ENCODE data around the gene RNASEL.

RNASEL gene

DNA sequence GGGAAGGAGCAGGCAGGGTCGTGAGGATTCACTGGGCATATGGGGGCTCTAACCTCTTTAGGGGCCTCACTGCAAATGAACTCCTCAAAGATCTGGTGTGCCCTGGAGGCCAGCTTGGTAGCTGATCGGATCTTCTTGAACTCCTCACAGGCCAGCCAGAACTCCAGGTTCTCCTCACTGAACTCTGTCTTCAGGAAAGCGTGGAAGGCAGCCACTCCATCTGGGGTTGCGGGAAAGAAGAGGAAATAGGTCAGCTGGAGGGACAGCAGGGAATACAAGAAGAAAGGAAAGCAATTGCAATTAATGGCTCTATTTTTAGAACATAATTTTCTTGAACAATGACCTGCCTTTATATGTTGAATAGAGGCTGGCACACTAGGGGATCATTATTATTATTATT is 12.9 kb upstream of the RNASEL start:
- H3K4me3 ChIP-seq (ENCODE audit: low read depth, low read length), result no peak overlapping the region

- no peak overlapping the region for H3K4me3 ChIP-seq (ENCODE audit: low read depth, low read length)
These were observed 12.3 kb upstream of the RNASEL start for GRCh38 chr1:182601416-182601786.

- H3K4me3 ChIP-seq (ENCODE audit: low read depth, low read length), result no peak overlapping the region
These were observed 11.8 kb upstream of the RNASEL start for GRCh38 chr1:182600745-182601415.

GRCh38 chr1:182600036-182600713 is 11.1 kb upstream of the RNASEL start:
- H3K4me3 ChIP-seq (ENCODE audit: low read depth, low read length), result no peak overlapping the region

DNA sequence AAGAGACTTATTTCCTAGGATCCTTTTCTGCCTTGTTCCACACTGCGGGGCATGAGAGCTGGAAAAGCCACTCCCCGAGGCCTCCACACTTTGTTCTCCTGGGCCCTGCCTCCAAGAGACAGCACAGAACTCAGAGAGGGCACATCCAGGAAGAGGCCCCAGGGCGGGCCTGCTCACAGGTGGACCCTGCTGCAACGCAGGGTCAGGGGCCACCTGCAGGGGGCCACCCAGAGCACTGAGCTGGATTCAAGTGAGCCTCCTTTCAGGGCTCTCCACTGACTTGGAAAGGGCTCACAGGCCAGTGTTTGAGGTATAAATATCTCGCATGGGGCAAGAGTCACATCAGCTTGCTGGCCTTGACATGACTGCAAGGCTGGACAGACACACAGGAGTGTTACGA is 10.3 kb upstream of the RNASEL start:
- H3K4me3 ChIP-seq (ENCODE audit: low read depth, low read length), result no peak overlapping the region

DNA sequence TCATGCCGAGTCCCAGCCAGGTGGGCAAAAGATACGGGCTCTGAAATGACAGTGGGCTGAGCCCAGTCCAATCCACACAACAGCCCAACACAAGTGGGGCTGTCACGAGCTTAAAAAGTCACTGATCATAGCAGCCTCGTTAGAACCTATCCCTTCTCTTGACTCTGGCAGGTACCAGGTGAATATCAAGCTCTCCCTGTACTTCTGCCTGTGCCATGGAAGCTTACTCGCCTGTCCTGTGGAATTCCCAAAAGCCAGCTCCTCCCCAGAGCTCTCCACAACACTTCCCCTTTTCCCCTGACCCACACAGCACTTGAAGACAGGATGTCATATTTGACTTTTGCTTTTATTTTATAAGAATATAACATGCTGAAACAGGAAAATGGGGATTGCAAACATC is 9.2 kb upstream of the RNASEL start:
- no peak overlapping the region for H3K4me3 ChIP-seq (ENCODE audit: low read depth, low read length)

- no peak overlapping the region for H3K4me3 ChIP-seq (ENCODE audit: low read depth, low read length)
These were observed 7.9 kb upstream of the RNASEL start for GRCh38 chr1:182596934-182597333.

GRCh38 chr1:182595641-182596240 is 6.7 kb upstream of the RNASEL start:
- no peak overlapping the region for H3K4me3 ChIP-seq (ENCODE audit: low read depth, low read length)

DNA sequence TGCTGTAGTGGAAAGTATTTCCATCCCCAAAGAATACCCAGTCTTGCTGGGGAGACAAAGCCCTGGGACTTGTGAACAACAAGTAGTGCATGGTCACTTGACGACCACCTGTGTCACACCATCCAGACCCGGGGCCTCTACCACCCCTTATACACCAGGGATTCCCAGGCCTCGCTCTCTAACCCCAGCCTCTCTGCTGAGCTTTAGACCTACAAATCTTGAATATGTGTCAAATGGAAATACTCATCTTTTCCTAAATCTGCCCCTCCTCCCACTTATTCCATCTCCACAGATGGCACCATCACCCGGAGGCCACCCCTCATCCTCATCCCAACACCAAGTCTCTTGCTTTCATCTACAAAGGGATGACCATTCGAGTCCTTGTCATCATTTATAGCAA is 875 bp upstream of the RNASEL start:
- no peak overlapping the region for H3K4me3 ChIP-seq (ENCODE audit: low read depth, low read length)

DNA sequence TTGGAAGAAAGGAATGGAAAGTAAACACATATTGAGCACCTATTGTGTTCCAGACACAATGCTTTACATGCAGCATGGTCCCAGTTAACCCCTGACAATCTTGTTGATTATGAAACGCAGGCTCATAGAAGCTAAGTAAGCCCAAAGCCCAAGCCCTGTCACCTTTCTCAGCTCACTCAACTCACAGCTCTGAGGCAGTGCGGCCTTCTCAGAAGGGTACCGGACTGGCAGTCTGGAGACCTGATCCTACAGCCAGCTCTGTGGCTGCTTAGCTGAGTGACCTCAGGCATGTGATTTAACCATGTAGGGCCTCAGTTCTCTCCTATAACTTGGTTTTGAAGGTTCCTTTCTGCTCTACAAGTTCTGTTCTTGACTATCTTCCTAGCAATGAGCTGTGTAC is 464 bp upstream of the RNASEL start:
- no peak overlapping the region for H3K4me3 ChIP-seq (ENCODE audit: low read depth, low read length)

DNA sequence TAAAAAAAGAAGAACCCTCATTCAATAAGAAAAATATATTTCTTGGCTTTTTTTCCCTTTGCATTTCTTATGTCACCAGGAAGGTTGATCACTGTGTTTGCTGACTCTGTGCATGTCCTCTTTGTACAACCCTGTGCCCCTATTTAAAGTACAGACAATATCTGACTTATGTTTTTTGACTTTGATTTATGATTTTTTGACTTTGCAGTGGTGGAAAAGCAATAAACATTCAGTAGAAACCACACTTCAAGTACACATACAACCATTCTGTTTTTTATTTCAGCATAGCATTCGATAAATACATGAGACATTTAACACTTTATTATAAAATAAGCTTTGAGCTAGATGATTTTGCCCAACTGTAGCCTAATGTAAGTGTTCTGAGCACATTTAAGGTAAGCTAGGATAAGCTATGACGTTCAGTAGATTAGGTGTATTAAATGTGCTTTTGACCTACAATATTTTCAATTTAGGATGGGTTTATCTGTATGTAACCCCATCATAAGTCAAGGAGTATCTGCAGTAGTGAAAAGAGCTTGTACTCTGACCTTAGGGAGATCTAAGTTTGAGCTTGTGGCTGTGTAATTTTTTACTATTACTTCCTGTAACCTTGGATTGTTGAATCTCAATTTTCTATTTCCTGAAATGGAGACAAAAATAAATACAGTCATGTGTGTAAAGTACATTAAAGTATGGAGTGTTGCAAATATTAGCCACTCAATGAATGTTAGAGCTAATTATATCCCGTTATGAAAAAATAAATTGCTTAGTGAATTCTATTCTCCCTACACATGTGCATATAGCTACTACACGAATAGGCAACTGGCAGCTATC is 1.2 kb downstream of the RNASEL start:
- no peak overlapping the region for H3K4me3 ChIP-seq (ENCODE audit: low read depth, low read length)

- H3K4me3 ChIP-seq (ENCODE audit: low read depth, low read length), result no peak overlapping the region
These were observed 2.0 kb downstream of the RNASEL start for GRCh38 chr1:182587093-182587492.

- no peak overlapping the region for H3K4me3 ChIP-seq (ENCODE audit: low read depth, low read length)
These were observed 2.7 kb downstream of the RNASEL start for GRCh38 chr1:182586380-182586779.

DNA sequence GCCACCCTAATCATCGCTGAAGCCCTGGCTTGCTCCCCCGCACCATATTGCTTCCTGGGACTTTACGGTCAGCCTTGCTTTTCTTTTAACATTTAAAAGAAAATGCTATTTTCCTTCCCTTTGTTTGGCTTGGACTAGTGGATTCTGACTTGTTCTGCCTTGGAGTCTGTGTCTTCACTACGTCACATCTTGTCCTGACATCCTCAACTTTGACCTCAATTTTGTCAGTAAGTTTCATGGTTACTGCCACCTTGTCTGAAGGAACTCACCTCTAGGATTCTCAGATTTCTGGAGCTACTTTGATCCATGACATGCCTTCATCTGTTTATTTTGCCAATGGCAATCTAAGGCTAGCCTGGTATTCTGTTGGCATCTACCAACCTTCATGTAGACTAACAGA is 4.3 kb downstream of the RNASEL start:
- no peak overlapping the region for H3K4me3 ChIP-seq (ENCODE audit: low read depth, low read length)

DNA sequence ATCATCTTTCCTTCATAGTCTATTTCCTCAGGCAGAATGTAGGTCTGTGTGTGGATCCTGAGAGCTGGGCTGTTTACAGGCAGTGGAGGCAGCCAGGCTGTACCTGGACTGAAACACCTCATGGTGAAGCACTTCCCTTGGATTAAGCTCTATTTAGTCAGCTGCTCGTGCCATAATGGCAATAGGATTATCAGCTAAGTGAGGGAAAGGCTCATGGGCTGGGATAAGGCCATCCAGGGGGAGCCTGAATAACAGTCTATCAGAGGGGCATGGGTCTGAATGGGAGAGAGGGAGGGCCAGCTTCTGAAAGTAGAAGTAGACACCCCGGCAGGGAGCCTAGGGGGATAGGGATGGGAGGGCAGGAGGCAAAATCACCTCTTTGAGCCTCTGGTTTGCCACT is 8.3 kb downstream of the RNASEL start:
- no peak overlapping the region for H3K4me3 ChIP-seq (ENCODE audit: low read depth, low read length)

DNA sequence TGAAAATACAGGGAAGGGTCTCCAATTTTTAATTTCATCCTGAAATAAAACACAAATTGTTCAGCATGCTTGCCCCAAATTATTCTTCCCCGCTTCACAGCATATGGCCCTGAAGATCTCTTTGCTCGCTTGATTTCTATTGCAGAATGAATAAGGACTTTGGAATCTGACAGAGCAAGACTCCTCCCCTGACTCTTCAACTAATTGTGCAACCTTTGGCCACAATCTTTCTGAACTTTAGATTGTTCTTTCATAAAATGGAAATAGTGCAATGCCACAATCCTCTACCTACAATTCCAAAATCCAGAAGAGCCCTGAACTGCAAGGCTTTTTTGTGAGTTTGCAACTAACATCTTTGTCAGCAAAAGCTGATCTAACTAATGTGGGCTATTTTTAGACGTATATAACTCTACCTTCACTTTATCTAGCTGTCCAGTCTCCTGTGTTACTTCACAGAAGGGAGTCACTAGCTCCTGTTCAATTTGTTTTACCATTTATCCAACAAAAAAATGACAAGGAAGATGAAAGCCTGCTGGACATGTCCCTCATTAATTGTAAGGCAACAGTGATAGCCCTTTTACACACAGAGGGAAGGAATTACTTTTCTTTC is 13.4 kb downstream of the RNASEL start:
- H3K4me3 ChIP-seq (ENCODE audit: low read depth, low read length), result no peak overlapping the region

- H3K4me3 ChIP-seq (ENCODE audit: low read depth, low read length), result no peak overlapping the region
These were observed 14.9 kb downstream of the RNASEL start for GRCh38 chr1:182574156-182574555.

DNA sequence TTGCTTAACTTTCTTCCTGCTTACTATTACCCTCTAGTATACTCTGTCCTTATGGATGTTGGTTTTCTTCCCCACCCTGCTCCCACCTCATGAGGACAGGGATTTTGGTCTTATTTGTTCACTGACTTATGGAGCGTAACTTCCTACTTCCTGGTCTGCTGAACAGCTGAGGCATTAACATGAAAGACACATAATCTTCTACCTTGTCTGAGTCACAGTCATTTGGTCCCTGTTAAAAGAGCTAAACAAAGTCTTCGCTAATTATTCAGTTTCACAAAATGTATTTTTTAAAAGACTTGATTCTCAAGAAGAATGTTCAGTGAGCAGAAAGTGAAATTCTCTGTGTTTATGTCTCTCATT is 18.5 kb downstream of the RNASEL start:
- H3K4me3 ChIP-seq (ENCODE audit: low read depth, low read length), result no peak overlapping the region

- no peak overlapping the region for H3K4me3 ChIP-seq (ENCODE audit: low read depth, low read length)
These were observed 19.0 kb downstream of the RNASEL start for GRCh38 chr1:182569939-182570610.

- no peak overlapping the region for H3K4me3 ChIP-seq (ENCODE audit: low read depth, low read length)
These were observed 20.3 kb downstream of the RNASEL start for GRCh38 chr1:182568647-182569284.
